DND-41 (cell line): ENCODE measurements around the gene HDAC10.

Experiments
- ATAC-seq: fragments of 200-7000 bp; cut with Tn5 transposase; 3 replicates; pipeline ENCODE4 v1.9.1; 2021; ENCODE audit warnings: low read depth; ENCODE audit not compliant: insufficient read depth
- DNase-seq: peaks from one replicate; pipeline ENCODE4 v3.0.0-alpha.2; 2020
- H2AFZ ChIP-seq: 2 replicates; pipeline ENCODE4 v1.6.0; 2012; ENCODE audit warnings: low read depth, low read length
- H3K27ac ChIP-seq: 2 replicates; pipeline ENCODE4 v1.5.1; 2012; ENCODE audit warnings: low read length, inconsistent platforms
- H3K27me3 ChIP-seq: fragments of 200-600 bp; sonication (generic); 2 replicates; pipeline ENCODE4 v1.6.0; 2012; ENCODE audit warnings: low read length, mild to moderate bottlenecking, inconsistent platforms; ENCODE audit not compliant: insufficient read depth, poor library complexity
- H3K36me3 ChIP-seq: 2 replicates; pipeline ENCODE4 v1.5.1; 2012; ENCODE audit warnings: low read length, inconsistent platforms; ENCODE audit not compliant: insufficient read depth
- H3K4me1 ChIP-seq: 2 replicates; pipeline ENCODE4 v1.5.1; 2012; ENCODE audit warnings: mild to moderate bottlenecking, low read length; ENCODE audit not compliant: insufficient read depth
- H3K4me2 ChIP-seq: 2 replicates; pipeline ENCODE4 v1.6.0; 2012; ENCODE audit warnings: mild to moderate bottlenecking, moderate library complexity, low read length, inconsistent platforms; ENCODE audit not compliant: insufficient read depth
- H3K4me3 ChIP-seq, 2 experiments: fragments of 200-600 bp in 1 of 2; shearing (Covaris generic) in 1 of 2; 2 replicates each; pipeline ENCODE4 v1.5.1; 2012 to 2016; ENCODE audit warnings: inconsistent platforms in 2 of 2, low read length in 2 of 2, mild to moderate bottlenecking in 2 of 2, low read depth in 1 of 2, moderate library complexity in 1 of 2
- H3K79me2 ChIP-seq: 2 replicates; pipeline ENCODE4 v1.6.0; 2012; ENCODE audit warnings: low read length, inconsistent platforms; ENCODE audit not compliant: insufficient read depth
- H3K9ac ChIP-seq: 2 replicates; pipeline ENCODE4 v1.6.0; 2012; ENCODE audit warnings: low read depth, mild to moderate bottlenecking, inconsistent platforms, low read length, moderate library complexity
- H3K9me3 ChIP-seq: 2 replicates; pipeline ENCODE4 v1.5.1; 2012; ENCODE audit warnings: low read length, moderate library complexity, mild to moderate bottlenecking, inconsistent platforms; ENCODE audit not compliant: insufficient read depth, severe bottlenecking
- H4K20me1 ChIP-seq: 2 replicates; pipeline ENCODE4 v1.6.0; 2012; ENCODE audit warnings: low read length; ENCODE audit not compliant: insufficient read depth
- CTCF ChIP-seq: IDR thresholded peaks from 2 replicates; pipeline ENCODE4 v1.5.1; 2012; ENCODE audit warnings: borderline replicate concordance, low read length, moderate library complexity, mild to moderate bottlenecking; ENCODE audit not compliant: poor library complexity, severe bottlenecking; ENCODE audit errors: extremely low read depth
- EZH2 ChIP-seq: IDR thresholded peaks from 3 replicates; pipeline ENCODE4 v1.6.1; 2012; ENCODE audit warnings: borderline replicate concordance, low read depth, mild to moderate bottlenecking, moderate library complexity, low read length, inconsistent platforms; ENCODE audit not compliant: severe bottlenecking

The HDAC10 gene

GRCh38 chr22:50282361-50283155 is 31.5 kb upstream of the HDAC10 start:
- ATAC-seq (no peak), DNase-seq (no peak)
- H3K9me3 ChIP-seq = no peaks in the 10 kb centered on the region
- TF ChIP-seq CTCF (no peak), EZH2 (no peak)
- H3K9ac ChIP-seq = no peak overlapping the region
- H3K27ac ChIP-seq = no peak overlapping the region
- H3K4me2 ChIP-seq = no peak overlapping the region
- no peaks in the 10 kb centered on the region for H3K79me2 ChIP-seq
- H3K4me1 ChIP-seq = no peaks in the 10 kb centered on the region
- no peak overlapping the region for H2AFZ ChIP-seq
- H3K36me3 ChIP-seq = no peaks in the 10 kb centered on the region
- no peaks in the 10 kb centered on the region for H3K27me3 ChIP-seq
- no peak overlapping the region for H3K4me3 ChIP-seq
- H4K20me1 ChIP-seq = no peaks in the 10 kb centered on the region

- no peaks in the 10 kb centered on the region for H3K79me2 ChIP-seq
- H3K4me1 ChIP-seq = no peaks in the 10 kb centered on the region
- H3K9ac ChIP-seq = no peak overlapping the region
- ATAC-seq = no peak
- TF ChIP-seq CTCF (no peak), EZH2 (no peak)
- no peak overlapping the region for H2AFZ ChIP-seq
- H4K20me1 ChIP-seq = no peaks in the 10 kb centered on the region
- no peaks in the 10 kb centered on the region for H3K27me3 ChIP-seq
- H3K36me3 ChIP-seq = no peaks in the 10 kb centered on the region
- H3K4me2 ChIP-seq = no peak overlapping the region
- H3K27ac ChIP-seq = no peak overlapping the region
- H3K9me3 ChIP-seq = no peaks in the 10 kb centered on the region
- no peak for DNase-seq
- H3K4me3 ChIP-seq = no peak overlapping the region
Observed at GRCh38 chr22:50281957-50282356, 30.9 kb upstream of the HDAC10 start.

- Histone ChIP-seq H2AFZ (no peak overlapping the region), H3K4me3 (no peak overlapping the region), H3K4me1 (no peaks in the 10 kb centered on the region), H3K36me3 (no peaks in the 10 kb centered on the region), H3K27ac (no peak overlapping the region), H3K4me2 (no peak overlapping the region), H3K9ac (no peak overlapping the region), H3K9me3 (no peaks in the 10 kb centered on the region), H4K20me1 (no peaks in the 10 kb centered on the region), H3K27me3 (no peaks in the 10 kb centered on the region), H3K79me2 (no peaks in the 10 kb centered on the region)
- TF ChIP-seq CTCF (no peak), EZH2 (no peak)
- ATAC-seq (no peak), DNase-seq (no peak)
Observed at GRCh38 chr22:50281384-50281760, 30.3 kb upstream of the HDAC10 start.
